OCI-M1 (cell line): ENCODE results near the gene KIF23.

Source experiments
- DNase-seq: peaks from one replicate; lab custom pipeline; 2025; lab: John Stamatoyannopoulos, UW

The KIF23 gene

GRCh38 chr15:69465253-69465652 is 51.1 kb downstream of the KIF23 start:
- DNase-seq: no peak

- no peak for DNase-seq
These were observed 52.6 kb downstream of the KIF23 start for GRCh38 chr15:69466733-69467132.

- no peak for DNase-seq
These were observed 53.5 kb downstream of the KIF23 start for GRCh38 chr15:69467636-69468035.

- no peak for DNase-seq
These were observed 54.3 kb downstream of the KIF23 start for GRCh38 chr15:69468241-69469121.

- DNase-seq: no peak
These were observed 55.5 kb downstream of the KIF23 start for GRCh38 chr15:69469467-69470201.

GRCh38 chr15:69472046-69472445 is 57.9 kb downstream of the KIF23 start:
- DNase-seq: no peak

- no peak for DNase-seq
These were observed 58.4 kb downstream of the KIF23 start for GRCh38 chr15:69472562-69472961.

GRCh38 chr15:69474291-69474690 is 60.1 kb downstream of the KIF23 start:
- DNase-seq: no peak

GRCh38 chr15:69474846-69475455 is 60.8 kb downstream of the KIF23 start:
- DNase-seq: no peak

GRCh38 chr15:69475769-69476358 is 61.7 kb downstream of the KIF23 start:
- DNase-seq: peak; percentile 78

- no peak for DNase-seq
These were observed 62.7 kb downstream of the KIF23 start for GRCh38 chr15:69476704-69477473.

GRCh38 chr15:69478259-69478781 is 64.2 kb downstream of the KIF23 start:
- peak; percentile 73 for DNase-seq

GRCh38 chr15:69479081-69479480 is 64.9 kb downstream of the KIF23 start:
- DNase-seq: no peak

- no peak for DNase-seq
These were observed 65.8 kb downstream of the KIF23 start for GRCh38 chr15:69479971-69480370.

- no peak for DNase-seq
These were observed 66.8 kb downstream of the KIF23 start for GRCh38 chr15:69480932-69481331.

GRCh38 chr15:69482686-69483256 is 68.6 kb downstream of the KIF23 start:
- DNase-seq: no peak

- no peak for DNase-seq
These were observed 70.7 kb downstream of the KIF23 start for GRCh38 chr15:69484837-69485236.

- DNase-seq: no peak
These were observed 72.4 kb downstream of the KIF23 start for GRCh38 chr15:69486481-69487110.

GRCh38 chr15:69489073-69489571 is 75.0 kb downstream of the KIF23 start:
- no peak for DNase-seq

GRCh38 chr15:69490356-69491037 is 76.3 kb downstream of the KIF23 start:
- no peak for DNase-seq
